VCaP (cell line): ENCODE results near the gene THEMIS.
"Not testable (repeated sequence)": the region's sequence is repeated elsewhere in the genome, so short reads cannot be mapped to it uniquely, and the experiment has no call there.

Experiments used
- H3K27ac ChIP-seq: fragments of 450-650 bp; 2 replicates; pipeline ENCODE4 v1.5.1; 2017
- TF ChIP-seq, protein P1 (sequence below): fragments of 450-650 bp; conservative IDR thresholded peaks from 2 replicates; pipeline ENCODE4 v1.5.1; 2017; ENCODE audit warnings: mild to moderate bottlenecking, moderate library complexity

Gene THEMIS

GRCh38 chr6:127937747-127938146 lies 36.9 kb upstream of the THEMIS start:
- H3K27ac ChIP-seq, result no peak overlapping the region
- TF ChIP-seq, protein P1, sequence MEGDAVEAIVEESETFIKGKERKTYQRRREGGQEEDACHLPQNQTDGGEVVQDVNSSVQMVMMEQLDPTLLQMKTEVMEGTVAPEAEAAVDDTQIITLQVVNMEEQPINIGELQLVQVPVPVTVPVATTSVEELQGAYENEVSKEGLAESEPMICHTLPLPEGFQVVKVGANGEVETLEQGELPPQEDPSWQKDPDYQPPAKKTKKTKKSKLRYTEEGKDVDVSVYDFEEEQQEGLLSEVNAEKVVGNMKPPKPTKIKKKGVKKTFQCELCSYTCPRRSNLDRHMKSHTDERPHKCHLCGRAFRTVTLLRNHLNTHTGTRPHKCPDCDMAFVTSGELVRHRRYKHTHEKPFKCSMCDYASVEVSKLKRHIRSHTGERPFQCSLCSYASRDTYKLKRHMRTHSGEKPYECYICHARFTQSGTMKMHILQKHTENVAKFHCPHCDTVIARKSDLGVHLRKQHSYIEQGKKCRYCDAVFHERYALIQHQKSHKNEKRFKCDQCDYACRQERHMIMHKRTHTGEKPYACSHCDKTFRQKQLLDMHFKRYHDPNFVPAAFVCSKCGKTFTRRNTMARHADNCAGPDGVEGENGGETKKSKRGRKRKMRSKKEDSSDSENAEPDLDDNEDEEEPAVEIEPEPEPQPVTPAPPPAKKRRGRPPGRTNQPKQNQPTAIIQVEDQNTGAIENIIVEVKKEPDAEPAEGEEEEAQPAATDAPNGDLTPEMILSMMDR, result no peak

GRCh38 chr6:127937102-127937501 lies 36.2 kb upstream of the THEMIS start:
- TF ChIP-seq, protein P1, result no peak
- H3K27ac ChIP-seq, result no peak overlapping the region

DNA sequence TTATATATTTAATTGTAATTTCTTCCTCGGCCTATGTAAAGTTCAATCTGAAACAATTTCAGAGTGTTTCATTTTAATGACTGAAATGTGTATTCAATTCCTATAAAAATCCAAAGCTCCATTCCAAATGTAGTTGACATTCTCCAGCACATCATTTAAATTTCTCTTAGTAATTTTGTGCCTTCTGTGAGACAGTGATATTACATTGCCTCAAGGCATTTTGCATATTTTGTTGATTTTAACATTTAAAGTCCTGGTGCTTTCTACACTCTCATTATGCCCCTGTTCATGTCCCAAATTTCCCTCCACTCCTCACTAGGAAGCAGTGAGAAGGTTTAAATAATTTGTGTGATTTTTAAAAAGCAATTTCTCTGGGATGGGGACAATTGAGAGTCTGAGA lies 34.1 kb upstream of the THEMIS start:
- TF ChIP-seq, protein P1, result no peak
- H3K27ac ChIP-seq, result no peak overlapping the region

DNA sequence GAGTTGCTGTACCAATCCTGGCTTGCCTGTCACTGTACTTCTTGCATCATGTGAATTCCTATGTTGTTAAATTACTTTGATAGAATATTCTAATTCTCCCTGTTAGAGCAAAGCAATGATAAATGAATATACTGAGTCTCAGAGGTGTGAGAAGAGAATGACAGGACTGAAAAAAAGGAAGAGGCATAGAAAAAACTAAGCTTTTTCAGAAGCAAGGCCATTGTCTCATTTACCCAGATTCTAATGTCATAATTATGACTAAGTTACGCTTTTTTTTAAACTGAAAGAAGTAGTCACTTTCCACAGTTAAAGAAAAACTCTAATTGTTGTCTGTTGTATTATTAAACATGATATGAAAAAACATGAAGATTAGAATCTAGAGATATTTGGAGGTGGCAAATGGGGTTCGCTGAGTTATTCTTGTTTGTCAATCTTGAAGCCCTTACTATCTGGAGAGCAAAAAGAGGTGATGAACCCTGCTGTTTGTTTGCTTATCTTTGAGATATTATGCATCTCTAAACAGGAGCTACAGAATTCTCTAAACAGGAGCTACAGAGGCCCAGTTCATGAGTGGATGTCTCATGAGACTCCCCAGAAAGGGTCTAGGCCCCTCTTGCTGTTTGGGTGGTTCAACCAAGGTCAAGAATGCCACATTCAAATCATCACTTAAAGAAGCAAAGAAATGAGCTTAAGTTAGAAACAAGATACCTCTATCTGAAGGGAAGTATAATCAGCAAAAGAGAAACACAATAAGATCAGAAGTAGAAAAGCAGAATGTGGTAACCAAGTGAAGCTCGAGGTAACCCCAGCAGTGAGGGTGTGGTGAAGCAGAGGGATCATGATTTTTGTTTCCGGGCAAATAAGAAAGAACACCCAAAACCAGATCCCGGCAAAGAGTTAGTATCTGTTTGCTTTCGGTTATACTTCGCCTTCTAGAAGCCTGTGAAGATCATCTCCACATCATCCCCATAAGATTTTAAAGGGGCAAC lies 33.3 kb upstream of the THEMIS start:
- H3K27ac ChIP-seq, result no peak overlapping the region
- TF ChIP-seq, protein P1, result no peak

- no peak overlapping the region for H3K27ac ChIP-seq
- TF ChIP-seq, protein P1, result no peak
Observed at GRCh38 chr6:127933137-127933536, 32.3 kb upstream of the THEMIS start.

- H3K27ac ChIP-seq, result no peak overlapping the region
- TF ChIP-seq, protein P1, result no peak
Observed at GRCh38 chr6:127932708-127933107, 31.9 kb upstream of the THEMIS start.

GRCh38 chr6:127926441-127926840 lies 25.6 kb upstream of the THEMIS start:
- not testable (repeated sequence) for H3K27ac ChIP-seq

- TF ChIP-seq, protein P1, result no peak
- H3K27ac ChIP-seq, result no peak overlapping the region
Observed at GRCh38 chr6:127924440-127924839, 23.6 kb upstream of the THEMIS start.
